T follicular helper cell (primary cell): ENCODE measurements around the gene GMDS.

ENCODE experiments used
- DNase-seq: peaks from one replicate; pipeline ENCODE4 v3.0.0-alpha.2; 2020; ENCODE audit warnings: low read depth

GMDS gene

GRCh38 chr6:1940381-1940780 is 305.0 kb downstream of the GMDS start:
- DNase-seq, result no peak

DNA sequence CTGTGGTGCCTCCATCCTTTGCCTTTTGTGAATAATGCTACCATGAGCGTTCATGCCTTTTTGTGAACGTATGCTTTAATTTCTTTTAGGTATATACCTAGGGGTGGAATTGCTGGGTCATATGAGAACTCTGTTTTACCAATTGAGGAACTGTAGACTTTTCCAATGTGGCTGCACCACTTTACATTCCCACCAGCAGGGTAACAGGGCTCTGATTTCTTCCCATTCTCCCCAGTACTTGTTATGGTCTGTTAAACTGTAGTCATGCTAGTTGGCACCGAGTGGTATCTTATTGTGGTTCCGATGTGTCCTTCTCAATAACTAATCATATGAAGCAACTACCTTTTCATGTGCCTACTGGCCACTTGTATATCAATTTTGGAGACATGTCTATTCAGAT is 312.1 kb downstream of the GMDS start:
- DNase-seq, result no peak

DNA sequence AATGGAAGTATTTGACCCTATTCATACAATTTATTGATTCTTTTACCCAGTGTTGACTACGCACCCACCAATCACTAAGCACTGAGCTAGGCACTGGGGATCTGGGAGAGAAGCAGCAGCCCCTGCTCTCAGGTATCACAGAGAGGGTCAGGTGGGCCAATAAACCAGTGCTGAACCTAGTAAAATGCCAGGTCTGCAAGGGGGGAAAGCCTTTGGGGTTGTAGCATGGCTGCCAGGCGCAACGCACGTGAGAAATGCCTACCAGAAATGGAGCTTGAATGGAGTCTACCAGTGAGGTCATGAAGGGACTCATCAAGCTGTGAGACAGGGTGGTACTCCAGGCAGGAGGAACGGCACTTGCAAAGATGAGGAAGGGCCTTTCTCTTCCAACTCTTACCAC is 313.6 kb downstream of the GMDS start:
- no peak for DNase-seq

- DNase-seq, result no peak
Measured at GRCh38 chr6:1930356-1930755, 315.0 kb downstream of the GMDS start.

DNA sequence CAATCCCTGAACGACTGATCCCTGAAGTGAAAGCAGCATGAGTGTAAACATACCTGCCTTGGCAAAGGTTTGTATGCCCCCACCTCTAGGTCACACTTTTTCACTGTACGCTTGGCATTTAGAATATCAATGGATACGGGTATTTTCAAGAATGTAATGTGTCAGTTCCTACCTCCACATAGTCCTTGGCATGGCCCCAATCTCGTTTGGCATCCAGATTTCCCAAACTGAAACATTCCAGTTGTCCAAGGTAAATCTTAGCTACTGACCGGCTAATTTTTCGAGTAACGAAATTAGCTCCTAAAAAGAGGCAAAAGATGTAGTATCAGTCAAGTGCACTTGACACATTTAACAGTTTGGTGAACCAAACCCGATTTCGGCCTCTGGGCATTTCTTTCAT is 315.5 kb downstream of the GMDS start:
- DNase-seq, result no peak

DNA sequence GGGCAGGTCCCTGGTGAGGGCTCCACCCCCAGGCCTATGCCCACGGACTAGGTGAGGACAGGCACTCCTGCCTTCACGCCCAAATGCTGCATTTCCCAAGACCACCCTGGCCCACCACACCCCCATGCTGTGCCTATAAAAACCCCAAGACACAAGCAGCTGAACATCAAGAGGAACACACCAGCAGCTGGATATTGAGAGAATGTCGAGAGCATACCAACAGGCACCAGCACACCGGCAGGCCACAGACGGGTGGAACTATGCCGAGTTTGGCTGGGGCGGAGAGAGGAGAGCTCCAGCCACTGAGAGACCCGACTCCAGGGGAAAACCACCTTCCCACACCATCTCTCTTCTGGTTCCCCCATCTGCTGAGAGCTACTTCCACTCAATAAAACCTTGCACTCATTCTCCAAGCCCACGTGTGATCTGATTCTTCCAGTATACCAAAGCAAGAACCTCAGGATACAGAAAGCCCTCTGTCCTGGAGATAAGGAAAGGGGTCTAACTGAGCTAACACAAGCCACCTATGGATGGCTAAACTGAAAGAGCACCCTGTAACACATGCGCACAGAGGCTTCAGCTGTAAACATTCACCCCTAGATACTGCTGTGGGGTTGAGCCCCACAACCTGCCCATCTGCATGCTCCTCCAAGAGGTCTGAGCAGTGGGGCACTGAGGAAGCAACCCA is 319.5 kb downstream of the GMDS start:
- no peak for DNase-seq

GRCh38 chr6:1923449-1923848 is 322.0 kb downstream of the GMDS start:
- DNase-seq, result no peak

- no peak for DNase-seq
Measured at GRCh38 chr6:1917626-1918371, 327.6 kb downstream of the GMDS start.

- DNase-seq, result no peak
Measured at GRCh38 chr6:1916334-1917070, 328.9 kb downstream of the GMDS start.

- no peak for DNase-seq
Measured at GRCh38 chr6:1915226-1915625, 330.2 kb downstream of the GMDS start.

GRCh38 chr6:1913577-1913976 is 331.8 kb downstream of the GMDS start:
- DNase-seq, result no peak

- no peak for DNase-seq
Measured at GRCh38 chr6:1912731-1913130, 332.7 kb downstream of the GMDS start.

GRCh38 chr6:1911474-1911873 is 333.9 kb downstream of the GMDS start:
- no peak for DNase-seq

GRCh38 chr6:1910621-1911407 is 334.6 kb downstream of the GMDS start:
- no peak for DNase-seq

DNA sequence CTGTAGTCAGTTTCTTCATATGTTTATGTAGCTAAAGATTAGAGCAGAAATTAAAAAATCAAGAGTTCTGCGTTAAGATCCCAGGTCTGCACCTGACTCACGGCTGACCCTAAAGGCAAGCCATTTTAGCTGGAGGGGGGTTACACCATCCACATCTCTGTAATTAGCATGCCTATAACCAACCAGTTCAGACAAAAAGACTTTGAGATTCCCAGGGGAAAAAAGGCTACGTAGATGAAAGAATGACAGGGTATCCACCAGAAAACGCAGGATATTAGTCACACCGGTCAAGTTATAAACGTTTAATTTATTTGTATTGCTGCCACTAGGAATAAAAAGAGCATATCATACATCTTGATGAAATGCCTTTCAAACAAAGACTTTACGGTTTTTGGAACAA is 336.6 kb downstream of the GMDS start:
- no peak for DNase-seq

- no peak for DNase-seq
Measured at GRCh38 chr6:1906609-1907008, 338.8 kb downstream of the GMDS start.

GRCh38 chr6:1906014-1906413 is 339.4 kb downstream of the GMDS start:
- DNase-seq, result no peak

DNA sequence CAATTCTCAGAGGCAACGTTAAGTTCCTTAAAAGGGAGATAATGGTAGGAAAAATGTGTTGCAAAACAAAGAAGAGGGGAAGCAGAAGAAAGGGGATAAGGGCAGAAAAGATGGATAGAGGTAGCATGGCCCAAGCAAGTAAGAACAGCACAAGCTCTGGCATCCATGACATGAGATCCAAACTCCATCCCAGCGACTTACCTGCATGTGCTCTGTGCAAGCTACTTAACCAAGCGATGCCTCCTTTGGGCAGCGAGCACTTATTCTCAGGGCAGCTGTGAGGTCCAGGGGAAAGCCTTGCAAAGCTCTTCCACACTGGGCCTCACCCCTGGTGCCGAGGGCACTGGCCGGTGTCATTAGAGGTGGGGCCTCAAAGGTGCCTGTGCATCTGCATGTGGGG is 340.5 kb downstream of the GMDS start:
- no peak for DNase-seq

- no peak for DNase-seq
Measured at GRCh38 chr6:1904466-1904799, 341.0 kb downstream of the GMDS start.

DNA sequence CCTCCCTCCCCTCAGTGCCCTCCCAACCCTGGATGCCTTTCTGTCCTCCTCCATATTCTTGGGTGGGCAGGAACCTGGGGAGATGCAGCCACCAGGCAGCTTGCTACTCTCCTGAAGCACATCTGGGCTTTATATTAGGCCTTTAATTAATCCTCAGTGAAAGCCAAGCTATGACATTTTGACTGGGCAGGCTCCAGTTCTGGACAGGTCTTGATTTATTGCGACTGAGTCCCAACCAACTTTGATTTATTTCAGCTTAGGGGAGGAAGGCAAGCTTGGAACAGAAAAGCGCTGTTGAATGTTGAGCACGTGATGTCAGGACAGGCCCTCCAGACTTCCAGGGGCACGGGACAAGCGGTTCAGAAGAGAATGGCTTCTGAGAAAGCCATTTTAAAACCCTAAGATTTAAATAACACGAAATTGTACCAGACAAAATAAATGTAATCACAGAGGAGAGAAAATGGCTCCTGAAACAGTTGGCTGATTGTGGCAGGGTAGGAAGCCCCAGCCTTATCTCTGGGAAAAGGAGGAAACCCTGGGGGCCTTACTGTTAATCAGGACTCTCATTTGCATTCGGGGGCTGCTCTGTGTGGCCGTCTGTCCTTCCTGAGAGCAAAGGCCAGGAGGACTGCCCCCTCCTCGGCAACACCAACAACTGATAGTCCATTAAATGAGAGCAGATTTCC is 341.5 kb downstream of the GMDS start:
- DNase-seq, result no peak

DNA sequence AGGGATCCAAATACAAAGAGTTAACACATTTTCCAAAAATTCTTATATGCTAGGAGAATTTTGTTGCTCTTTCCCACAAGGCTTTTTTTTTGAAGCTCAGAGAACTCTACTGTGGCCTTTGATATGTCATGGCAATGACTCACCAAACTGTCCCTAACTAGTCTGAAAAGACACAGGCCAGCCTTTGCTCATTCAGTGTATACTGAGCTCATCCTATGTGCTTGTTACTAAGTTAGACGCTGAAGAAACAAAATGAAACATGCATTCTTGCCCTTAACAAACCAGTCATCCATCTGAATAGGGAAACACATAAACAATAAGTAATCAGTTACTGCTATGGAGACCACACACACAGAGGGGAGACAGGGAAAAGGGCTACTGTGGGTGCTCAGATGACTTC is 343.8 kb downstream of the GMDS start:
- no peak for DNase-seq

DNA sequence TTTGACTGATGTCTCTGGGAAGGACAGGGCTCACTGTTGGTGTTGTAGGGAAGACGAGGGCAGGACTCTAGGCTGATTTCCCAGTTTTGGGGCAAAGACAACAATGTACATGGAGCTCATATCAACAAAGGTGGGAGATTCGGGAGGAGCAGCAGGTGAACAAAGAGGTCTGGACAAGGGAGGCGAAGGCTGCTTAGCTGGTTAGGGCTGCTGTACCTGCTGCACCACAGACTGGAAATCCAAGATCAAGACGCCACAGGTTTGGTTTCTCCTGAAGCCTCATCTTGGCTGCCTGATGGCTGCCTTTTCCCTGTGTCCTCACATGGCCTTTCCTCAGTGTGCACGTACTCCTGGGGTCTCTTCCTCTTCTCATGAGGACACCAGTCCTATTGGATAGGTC is 348.5 kb downstream of the GMDS start:
- DNase-seq, result no peak
